ENCODE results near the gene ARHGAP45. TPM values are rescaled to one million over a fixed set of nuclear protein-coding genes. Genes with fewer than 3 reads are reported as not detected.

Gene ARHGAP45
- total RNA-seq, 1 donor from 2014 or later = 4.5 TPM

DNA sequence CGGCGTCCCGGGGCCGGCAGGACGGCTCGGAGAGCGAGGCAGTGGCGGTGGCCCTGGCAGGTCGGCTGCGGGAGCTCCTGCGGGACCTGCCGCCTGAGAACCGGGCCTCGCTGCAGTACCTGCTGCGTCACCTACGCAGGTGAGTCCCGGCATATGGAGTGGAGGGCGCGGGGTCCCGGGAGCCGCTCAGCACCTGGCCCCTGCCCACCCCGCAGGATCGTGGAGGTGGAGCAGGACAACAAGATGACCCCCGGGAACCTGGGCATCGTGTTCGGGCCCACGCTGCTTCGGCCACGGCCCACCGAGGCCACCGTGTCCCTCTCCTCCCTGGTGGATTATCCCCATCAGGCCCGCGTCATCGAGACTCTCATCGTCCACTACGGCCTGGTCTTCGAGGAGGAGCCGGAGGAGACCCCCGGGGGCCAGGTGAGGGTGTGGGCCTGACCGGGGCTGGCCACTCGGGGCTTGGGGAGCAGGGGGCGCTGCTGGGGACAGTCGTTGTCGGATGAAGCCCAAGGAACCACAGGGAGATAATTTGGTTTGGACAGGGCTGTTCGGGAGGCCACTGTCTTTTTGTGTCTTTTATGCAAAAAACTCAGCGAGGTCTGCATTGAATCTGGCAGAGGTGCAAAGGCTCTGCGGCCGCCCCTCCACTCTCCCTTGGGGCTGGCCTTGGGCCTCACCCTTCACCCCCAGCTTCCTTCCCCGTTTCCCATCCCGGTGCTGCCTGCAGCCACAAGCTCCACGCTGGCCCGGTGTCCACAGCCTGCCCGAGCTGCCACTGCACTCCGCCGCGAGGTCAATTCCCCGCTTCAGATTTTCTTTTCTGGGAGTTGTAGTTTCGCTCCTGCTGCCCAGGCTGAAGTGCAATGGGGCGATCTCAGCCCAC lies 16.2 kb downstream of the ARHGAP45 start:
- no peaks in the 10 kb centered on the region for H3K27me3 Mint-ChIP-seq
- no peak overlapping the region for H3K4me3 Mint-ChIP-seq
- peak overlapping the region; percentile 43 for H3K27ac Mint-ChIP-seq
- DNase-seq (ENCODE audit: extremely low spot score, unreplicated experiment) = no peak
- H3K36me3 Mint-ChIP-seq = no peaks in the 10 kb centered on the region
- H3K9me3 Mint-ChIP-seq = no peaks in the 10 kb centered on the region
- TF ChIP-seq, protein P1, sequence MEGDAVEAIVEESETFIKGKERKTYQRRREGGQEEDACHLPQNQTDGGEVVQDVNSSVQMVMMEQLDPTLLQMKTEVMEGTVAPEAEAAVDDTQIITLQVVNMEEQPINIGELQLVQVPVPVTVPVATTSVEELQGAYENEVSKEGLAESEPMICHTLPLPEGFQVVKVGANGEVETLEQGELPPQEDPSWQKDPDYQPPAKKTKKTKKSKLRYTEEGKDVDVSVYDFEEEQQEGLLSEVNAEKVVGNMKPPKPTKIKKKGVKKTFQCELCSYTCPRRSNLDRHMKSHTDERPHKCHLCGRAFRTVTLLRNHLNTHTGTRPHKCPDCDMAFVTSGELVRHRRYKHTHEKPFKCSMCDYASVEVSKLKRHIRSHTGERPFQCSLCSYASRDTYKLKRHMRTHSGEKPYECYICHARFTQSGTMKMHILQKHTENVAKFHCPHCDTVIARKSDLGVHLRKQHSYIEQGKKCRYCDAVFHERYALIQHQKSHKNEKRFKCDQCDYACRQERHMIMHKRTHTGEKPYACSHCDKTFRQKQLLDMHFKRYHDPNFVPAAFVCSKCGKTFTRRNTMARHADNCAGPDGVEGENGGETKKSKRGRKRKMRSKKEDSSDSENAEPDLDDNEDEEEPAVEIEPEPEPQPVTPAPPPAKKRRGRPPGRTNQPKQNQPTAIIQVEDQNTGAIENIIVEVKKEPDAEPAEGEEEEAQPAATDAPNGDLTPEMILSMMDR (conservative IDR thresholded peaks at IDR 0.05) = no peak
- no peaks in the 10 kb centered on the region for H3K4me1 Mint-ChIP-seq (ENCODE audit: unreplicated experiment)

DNA sequence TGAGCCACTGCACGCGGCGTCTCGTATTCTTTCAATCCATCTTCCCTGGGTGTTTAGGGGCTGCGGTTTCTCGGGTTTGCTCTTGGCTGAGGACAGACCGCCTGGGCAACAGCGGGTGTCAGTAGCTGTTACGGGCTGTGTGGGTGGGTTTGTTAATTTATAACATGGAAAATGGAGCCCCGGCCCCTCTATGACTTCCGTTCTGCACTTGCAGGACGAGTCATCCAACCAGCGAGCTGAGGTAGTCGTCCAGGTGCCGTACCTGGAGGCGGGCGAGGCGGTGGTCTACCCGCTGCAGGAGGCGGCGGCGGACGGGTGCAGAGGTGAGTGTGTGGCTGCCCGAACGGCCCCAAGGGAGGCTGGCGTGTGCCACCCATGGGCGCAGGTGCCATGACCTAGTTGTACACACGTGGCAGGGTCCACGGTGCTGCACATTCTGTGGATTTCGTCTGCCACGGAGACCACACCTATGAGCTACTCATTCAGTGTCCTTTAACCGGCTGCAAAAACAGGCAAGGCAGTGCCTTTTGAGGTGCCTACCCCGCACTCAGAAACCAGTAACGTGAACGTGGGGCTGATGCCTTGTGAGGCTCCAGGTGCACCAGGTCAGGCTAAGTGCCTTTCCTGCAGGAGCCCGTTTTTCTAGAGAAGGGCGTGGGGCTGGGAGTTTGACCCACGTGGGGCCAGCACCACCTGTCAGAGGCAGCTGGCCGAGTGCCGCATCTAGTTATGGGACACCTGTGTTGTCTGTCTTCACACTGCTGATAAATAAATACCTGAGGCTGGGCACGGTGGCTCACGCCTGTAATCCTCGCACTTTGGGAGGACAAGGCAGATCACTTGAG lies 17.3 kb downstream of the ARHGAP45 start:
- DNase-seq (ENCODE audit: extremely low spot score, unreplicated experiment) = no peak
- TF ChIP-seq, protein P1 (conservative IDR thresholded peaks at IDR 0.05) = no peak
- H3K4me3 Mint-ChIP-seq = no peak overlapping the region
- H3K36me3 Mint-ChIP-seq = no peaks in the 10 kb centered on the region
- no peaks in the 10 kb centered on the region for H3K27me3 Mint-ChIP-seq
- H3K9me3 Mint-ChIP-seq = no peaks in the 10 kb centered on the region
- H3K4me1 Mint-ChIP-seq (ENCODE audit: unreplicated experiment) = no peaks in the 10 kb centered on the region
- H3K27ac Mint-ChIP-seq = peak overlapping the region; percentile 43

DNA sequence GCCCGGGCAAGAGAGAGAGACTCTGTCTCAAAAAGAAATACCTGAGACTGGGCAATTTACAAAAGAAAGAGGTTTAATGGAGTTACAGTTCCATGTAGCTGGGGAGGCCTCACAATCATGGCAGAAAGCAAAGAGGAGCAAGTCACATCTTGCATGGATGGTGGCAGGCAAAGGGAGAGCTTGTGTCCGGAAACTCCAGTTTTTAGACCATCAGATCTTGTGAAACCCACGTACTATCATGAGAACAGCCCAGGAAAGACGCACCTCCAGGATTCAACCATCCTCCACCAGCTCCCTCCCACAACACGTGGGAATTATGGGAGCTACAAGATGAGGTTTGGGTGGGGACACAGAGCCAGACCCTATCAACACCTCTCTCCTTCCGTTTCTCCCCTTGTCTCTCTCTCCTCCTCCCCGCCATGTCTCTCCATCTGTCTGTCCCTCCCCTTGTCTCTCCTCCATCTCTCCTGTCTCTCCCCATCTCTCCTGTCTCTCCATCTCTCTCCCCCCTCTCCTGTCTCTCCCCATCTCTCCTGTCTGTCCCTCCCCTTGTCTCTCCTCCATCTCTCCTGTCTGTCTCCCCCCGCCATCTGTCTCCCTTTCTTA lies 18.2 kb downstream of the ARHGAP45 start:
- Mint-ChIP-seq H3K4me1 (ENCODE audit: unreplicated experiment) (no peaks in the 10 kb centered on the region), H3K27ac (peak overlapping the region; percentile 37), H3K27me3 (no peaks in the 10 kb centered on the region), H3K9me3 (no peaks in the 10 kb centered on the region), H3K36me3 (no peaks in the 10 kb centered on the region), H3K4me3 (no peak overlapping the region)
- DNase-seq (ENCODE audit: extremely low spot score, unreplicated experiment) = no peak
- TF ChIP-seq, protein P1 (conservative IDR thresholded peaks at IDR 0.05) = no peak

DNA sequence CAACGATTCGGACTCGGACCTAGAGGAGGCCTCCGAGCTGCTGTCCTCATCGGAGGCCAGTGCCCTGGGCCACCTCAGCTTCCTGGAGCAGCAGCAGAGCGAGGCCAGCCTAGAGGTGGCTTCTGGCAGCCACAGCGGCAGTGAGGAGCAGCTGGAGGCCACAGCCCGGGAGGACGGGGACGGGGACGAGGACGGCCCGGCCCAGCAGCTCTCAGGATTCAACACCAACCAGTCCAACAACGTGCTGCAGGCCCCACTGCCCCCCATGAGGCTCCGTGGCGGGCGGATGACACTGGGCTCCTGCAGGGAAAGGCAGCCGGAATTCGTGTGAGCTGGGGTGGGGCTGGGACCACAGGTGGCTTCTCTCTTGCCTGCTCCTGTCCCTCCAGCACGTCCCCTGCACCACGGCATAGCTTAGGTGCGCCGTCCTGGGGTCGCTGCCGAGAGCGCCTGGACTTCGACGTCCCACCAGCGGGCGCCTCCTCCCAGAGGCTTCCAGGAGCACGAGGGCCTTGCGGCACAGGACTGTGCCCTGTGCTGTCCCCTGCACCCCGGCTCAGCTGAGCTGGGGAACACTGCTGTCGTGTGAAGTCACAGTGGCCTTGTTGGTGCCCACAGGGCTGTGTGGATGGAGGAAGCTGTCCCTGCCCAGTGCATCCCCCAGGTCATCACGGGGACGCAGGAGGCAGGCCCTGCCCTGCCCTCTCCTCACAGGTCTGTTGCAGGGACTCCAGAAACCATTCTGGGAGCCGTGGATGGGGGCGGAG lies 18.9 kb downstream of the ARHGAP45 start:
- no peak overlapping the region for H3K4me3 Mint-ChIP-seq
- H3K27ac Mint-ChIP-seq = no peak overlapping the region
- no peaks in the 10 kb centered on the region for H3K9me3 Mint-ChIP-seq
- no peak for DNase-seq (ENCODE audit: extremely low spot score, unreplicated experiment)
- no peaks in the 10 kb centered on the region for H3K36me3 Mint-ChIP-seq
- no peaks in the 10 kb centered on the region for H3K27me3 Mint-ChIP-seq
- H3K4me1 Mint-ChIP-seq (ENCODE audit: unreplicated experiment) = no peaks in the 10 kb centered on the region
- TF ChIP-seq, protein P1 (conservative IDR thresholded peaks at IDR 0.05) = no peak

DNA sequence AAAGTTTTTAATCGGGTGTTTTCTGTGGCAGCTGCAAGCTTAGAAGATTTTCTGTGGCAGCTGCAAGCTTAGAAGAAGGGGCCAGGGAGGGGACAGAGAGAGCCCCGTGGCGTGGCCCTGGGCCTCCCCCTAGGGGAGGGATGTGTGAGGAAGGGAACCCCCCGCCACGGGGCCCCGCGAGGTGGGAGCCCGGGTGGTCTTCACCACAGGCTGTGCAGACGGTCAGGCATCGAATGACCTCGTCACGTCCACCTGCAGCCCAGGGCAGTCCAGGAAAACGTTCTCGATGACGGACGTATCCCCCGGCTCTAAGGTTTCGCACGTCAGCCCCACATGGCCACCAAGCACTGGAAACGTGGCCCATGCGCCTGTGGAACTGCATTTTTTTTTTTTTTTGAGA lies 19.6 kb downstream of the ARHGAP45 start:
- H3K9me3 Mint-ChIP-seq = no peaks in the 10 kb centered on the region
- no peaks in the 10 kb centered on the region for H3K27me3 Mint-ChIP-seq
- H3K4me3 Mint-ChIP-seq = no peak overlapping the region
- DNase-seq (ENCODE audit: extremely low spot score, unreplicated experiment) = no peak
- TF ChIP-seq, protein P1 (conservative IDR thresholded peaks at IDR 0.05) = no peak
- H3K27ac Mint-ChIP-seq = no peak overlapping the region
- H3K36me3 Mint-ChIP-seq = no peaks in the 10 kb centered on the region
- H3K4me1 Mint-ChIP-seq (ENCODE audit: unreplicated experiment) = no peaks in the 10 kb centered on the region
